ENCODE data around the gene CCR3. TPM values are rescaled to one million over a fixed set of nuclear protein-coding genes. Genes with fewer than 3 reads are reported as not detected.

Gene CCR3
- not detected in 3 replicates for total RNA-seq
- long read RNA-seq, result 0 reads

DNA sequence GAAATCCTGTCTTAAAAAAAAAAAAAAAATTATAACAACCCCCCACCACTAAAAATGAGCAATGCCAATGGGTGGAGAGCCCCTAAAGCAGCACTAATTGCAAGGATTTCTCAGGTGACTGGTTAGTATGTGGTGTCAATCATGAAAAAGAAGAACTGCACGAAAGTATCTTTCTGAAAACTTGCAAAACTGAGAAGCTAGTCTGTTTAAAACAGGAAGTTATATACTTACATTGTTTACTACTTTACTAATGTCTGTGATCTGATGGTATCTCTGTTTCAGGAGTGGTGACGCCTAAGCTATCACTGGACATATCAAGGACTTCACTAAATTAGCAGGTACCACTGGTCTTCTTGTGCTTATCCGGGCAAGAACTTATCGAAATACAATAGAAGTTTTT, at the start of gene CCR3:
CCR3 (plus strand) TSS at position 341 of the 400 bp plus-strand sequence. CDS start 22,699 bp downstream, outside the sequence.
- Mint-ChIP-seq H3K36me3 (ENCODE audit: low read depth) (no peaks in the 10 kb centered on the region), H3K4me3 (ENCODE audit: unreplicated experiment) (no peak within 1 kb of the TSS), H3K27ac (ENCODE audit: unreplicated experiment) (no peak within 1 kb of the TSS), H3K27me3 (ENCODE audit: low read depth) (peaks cover 36% of the 10 kb centered on the region), H3K4me1 (ENCODE audit: low read depth) (no peaks in the 10 kb centered on the region), H3K9me3 (ENCODE audit: low read depth) (no peaks in the 10 kb centered on the region)
- no peak for DNase-seq (ENCODE audit: low spot score)
- TF ChIP-seq CTCF (IDR thresholded peaks at IDR 0.05), result no peak

GRCh38 chr3:46192939-46193338, 49.3 kb upstream of the CCR3 start:
- no peak for TF ChIP-seq CTCF (IDR thresholded peaks at IDR 0.05)
- peaks cover 25% of the 10 kb centered on the region for H3K9me3 Mint-ChIP-seq (ENCODE audit: low read depth)
- H3K27ac Mint-ChIP-seq (ENCODE audit: unreplicated experiment), result no peak overlapping the region
- DNase-seq (ENCODE audit: low spot score), result no peak
- H3K27me3 Mint-ChIP-seq (ENCODE audit: low read depth), result peaks cover 9% of the 10 kb centered on the region
- no peaks in the 10 kb centered on the region for H3K36me3 Mint-ChIP-seq (ENCODE audit: low read depth)
- H3K4me1 Mint-ChIP-seq (ENCODE audit: low read depth), result no peaks in the 10 kb centered on the region
- H3K4me3 Mint-ChIP-seq (ENCODE audit: unreplicated experiment), result no peak overlapping the region

DNA sequence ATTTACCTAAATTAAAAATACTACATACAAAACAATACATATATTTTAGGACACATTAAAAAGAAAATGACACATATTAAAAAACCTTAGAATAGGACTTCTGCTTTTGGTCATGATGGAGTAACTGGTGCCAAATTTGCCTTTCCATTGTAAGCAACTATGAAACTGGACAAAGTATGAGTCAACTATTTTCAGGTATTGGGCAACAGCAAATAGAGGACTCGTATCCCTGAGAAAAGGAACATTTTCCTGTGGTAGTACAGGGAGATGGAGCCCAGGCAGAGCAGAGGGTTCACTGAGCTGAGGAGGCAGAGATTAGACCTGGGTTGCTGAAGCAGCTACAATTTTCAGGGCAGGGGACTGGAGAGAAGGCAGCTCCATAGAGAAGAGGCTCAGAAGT, 48.8 kb upstream of the CCR3 start:
- Mint-ChIP-seq H3K27ac (ENCODE audit: unreplicated experiment) (no peak overlapping the region), H3K36me3 (ENCODE audit: low read depth) (no peaks in the 10 kb centered on the region), H3K9me3 (ENCODE audit: low read depth) (peaks cover 29% of the 10 kb centered on the region), H3K4me3 (ENCODE audit: unreplicated experiment) (no peak overlapping the region), H3K4me1 (ENCODE audit: low read depth) (no peaks in the 10 kb centered on the region), H3K27me3 (ENCODE audit: low read depth) (peaks cover 9% of the 10 kb centered on the region)
- no peak for TF ChIP-seq CTCF (IDR thresholded peaks at IDR 0.05)
- DNase-seq (ENCODE audit: low spot score), result no peak

- H3K36me3 Mint-ChIP-seq (ENCODE audit: low read depth), result no peaks in the 10 kb centered on the region
- H3K27ac Mint-ChIP-seq (ENCODE audit: unreplicated experiment), result no peak overlapping the region
- no peak for TF ChIP-seq CTCF (IDR thresholded peaks at IDR 0.05)
- peaks cover 30% of the 10 kb centered on the region for H3K9me3 Mint-ChIP-seq (ENCODE audit: low read depth)
- H3K27me3 Mint-ChIP-seq (ENCODE audit: low read depth), result peaks cover 13% of the 10 kb centered on the region
- no peak overlapping the region for H3K4me3 Mint-ChIP-seq (ENCODE audit: unreplicated experiment)
- H3K4me1 Mint-ChIP-seq (ENCODE audit: low read depth), result no peaks in the 10 kb centered on the region
- DNase-seq (ENCODE audit: low spot score), result no peak
Observed at GRCh38 chr3:46194868-46195553, 47.2 kb upstream of the CCR3 start.

GRCh38 chr3:46196261-46196957, 45.9 kb upstream of the CCR3 start:
- Mint-ChIP-seq H3K36me3 (ENCODE audit: low read depth) (no peaks in the 10 kb centered on the region), H3K27ac (ENCODE audit: unreplicated experiment) (no peak overlapping the region), H3K4me3 (ENCODE audit: unreplicated experiment) (no peak overlapping the region), H3K4me1 (ENCODE audit: low read depth) (no peaks in the 10 kb centered on the region), H3K27me3 (ENCODE audit: low read depth) (peaks cover 16% of the 10 kb centered on the region), H3K9me3 (ENCODE audit: low read depth) (peaks cover 30% of the 10 kb centered on the region)
- TF ChIP-seq CTCF (IDR thresholded peaks at IDR 0.05), result no peak
- no peak for DNase-seq (ENCODE audit: low spot score)

Data from chondrocyte (in vitro differentiated cells).